Cardiac septum (tissue), 1 donor: ENCODE data around the gene FAM193A. TPM values are rescaled to one million over a fixed set of nuclear protein-coding genes. Genes with fewer than 3 reads are reported as not detected.
A peak's percentile ranks its signal among the peaks of the same experiment; 100 is the strongest.

Experiments used
- DNase-seq: peaks from one replicate; pipeline ENCODE4 v3.0.0-alpha.2; 2020; ENCODE audit warnings: low spot score
- intact Hi-C: fragments of 100-400 bp; cut with DNase I; formaldehyde crosslinking; loops from one replicate; pipeline ENCODE4 v1.14.0; 2022
- total RNA-seq: library from RNA; stranded (reverse); fragmentation: NEBNext Ultra II Directional; extraction: Animal tissue kit (Norgen Biotek cat#: 25700); gene quantifications from one replicate; pipeline ENCODE4 v1.2.1, GENCODE V29; 2021
- donor health status: DM: no; HTN: no; CAD: no.

FAM193A gene
- total RNA-seq, 1 donor from 2014 or later, result 19.5 TPM

DNA sequence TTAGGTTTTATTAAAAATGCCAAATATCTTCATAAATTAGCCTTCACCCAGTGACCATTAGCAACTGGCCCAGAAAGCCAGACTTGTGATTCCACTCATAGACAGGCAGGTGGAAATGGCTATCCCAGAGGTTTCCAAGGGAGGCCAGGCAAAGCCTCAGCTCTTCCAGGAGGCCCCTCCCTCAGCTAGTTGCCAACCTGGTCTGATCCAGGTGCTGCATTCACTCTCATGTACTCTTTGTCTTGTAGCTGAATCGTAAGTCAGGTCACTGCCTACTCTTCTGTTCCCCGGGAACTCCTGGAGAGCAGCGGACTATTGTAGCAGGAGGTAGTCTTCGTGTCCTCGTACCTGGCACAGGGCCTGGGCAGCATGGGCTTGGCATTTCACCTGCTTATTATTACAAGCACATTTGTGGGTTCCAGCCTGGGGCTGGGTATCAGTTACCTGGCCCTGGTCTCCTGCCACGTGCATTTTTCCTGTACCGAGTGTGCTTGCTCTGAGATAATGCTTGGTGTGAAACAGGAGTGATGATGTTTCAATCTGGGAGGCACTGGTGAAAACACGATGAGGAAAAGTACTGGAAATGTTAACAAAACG is 101.6 kb downstream of the FAM193A start:
- peak; percentile 47 for DNase-seq
- intact Hi-C loops, result no loop called here

DNA sequence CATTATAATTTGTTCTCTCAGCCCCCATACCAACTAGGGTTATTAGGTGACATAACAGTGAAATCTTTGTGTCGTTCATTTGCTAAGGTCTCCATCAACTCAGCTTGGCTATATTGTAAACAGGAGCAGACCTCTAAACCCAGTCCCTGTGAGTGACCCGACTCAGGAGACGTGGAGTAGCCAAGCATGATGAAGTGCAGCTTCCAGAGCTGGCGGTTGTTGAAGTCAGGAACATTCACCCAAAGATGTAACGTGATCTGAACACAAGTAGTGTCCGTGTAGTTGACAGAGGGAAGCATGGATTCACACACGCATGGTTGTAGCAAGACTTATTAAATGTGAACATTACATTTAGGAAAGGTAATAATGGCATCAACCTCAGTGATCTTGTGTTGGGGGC is 102.3 kb downstream of the FAM193A start:
- intact Hi-C loops, result no loop called here
- peak; percentile 38 for DNase-seq

DNA sequence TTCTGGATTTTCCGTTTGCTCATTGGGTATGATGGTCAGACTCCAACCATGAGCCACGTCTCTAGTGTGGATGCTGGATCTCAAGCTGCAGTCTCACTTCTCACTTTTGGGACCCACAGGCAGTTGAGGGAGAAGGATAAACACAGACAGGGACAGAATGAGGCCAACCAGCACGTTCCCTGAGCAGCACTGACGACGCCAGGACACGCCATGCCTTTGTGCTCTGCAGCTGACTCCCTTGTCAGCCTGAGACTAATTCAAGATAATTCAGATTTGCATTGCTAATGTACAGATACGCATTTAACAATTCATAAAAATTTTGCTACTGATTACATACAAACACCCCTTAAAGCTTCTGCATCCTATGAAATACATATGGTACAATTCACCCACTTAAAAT is 106.5 kb downstream of the FAM193A start:
- intact Hi-C loops, result no loop called here
- peak; percentile 14 for DNase-seq

DNA sequence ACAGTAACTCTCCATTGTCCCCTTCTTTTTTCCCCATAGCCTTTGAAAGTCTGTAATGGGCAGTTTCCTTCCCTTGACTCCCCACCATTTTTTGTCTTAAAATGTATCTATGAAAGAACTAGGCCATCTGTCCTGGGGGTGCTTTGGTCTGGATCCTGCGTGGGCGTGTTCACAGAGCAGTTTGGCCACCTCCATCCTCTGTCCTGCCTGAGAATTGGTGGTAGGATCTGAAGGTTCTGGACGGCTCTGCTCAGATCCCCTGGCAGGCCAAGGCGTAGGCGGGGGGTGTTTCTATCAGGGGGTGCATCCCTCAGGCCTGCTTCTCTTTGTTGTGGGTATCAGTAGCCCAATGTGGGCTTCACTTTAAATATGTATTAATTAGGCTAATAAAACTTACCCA is 107.1 kb downstream of the FAM193A start:
- intact Hi-C loops, result no loop called here
- DNase-seq, result no peak

DNA sequence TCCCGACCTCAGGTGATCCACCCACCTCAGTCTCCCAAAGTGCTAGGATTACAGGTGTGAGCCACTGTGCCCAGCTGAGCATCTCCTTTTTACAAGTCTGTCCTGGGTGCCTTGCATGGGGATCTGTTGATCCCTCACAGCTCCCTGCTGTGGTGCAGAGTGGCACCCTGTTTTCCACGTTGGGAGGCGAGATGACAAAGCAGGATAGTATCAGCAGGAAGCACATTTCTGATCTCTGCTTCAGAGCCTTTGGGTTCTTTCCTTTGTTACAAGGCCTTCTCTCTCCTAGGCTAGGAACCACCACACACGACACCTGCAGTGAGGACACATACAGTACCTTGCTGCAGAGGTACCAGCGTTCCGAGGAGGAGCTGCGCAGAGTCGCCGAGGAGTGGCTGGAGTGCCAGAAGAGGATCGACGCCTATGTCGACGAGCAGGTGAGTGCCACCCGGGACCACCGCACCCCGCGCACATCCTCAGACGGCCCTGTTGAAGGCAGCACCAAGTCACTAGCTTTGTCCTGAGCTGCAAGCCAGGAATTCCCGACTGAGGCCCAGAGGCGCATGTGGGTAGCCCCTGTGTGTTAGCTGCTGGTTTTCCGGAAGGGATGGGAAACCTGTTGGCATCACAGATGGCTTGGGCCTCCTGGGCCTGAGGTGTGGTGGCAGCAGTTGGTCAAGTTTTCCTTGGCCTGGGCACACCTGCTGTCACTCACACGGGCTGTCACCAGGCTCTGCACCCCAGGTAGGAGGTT is 110.1 kb downstream of the FAM193A start:
- intact Hi-C loops, result no loop called here
- DNase-seq, result peak; percentile 22

DNA sequence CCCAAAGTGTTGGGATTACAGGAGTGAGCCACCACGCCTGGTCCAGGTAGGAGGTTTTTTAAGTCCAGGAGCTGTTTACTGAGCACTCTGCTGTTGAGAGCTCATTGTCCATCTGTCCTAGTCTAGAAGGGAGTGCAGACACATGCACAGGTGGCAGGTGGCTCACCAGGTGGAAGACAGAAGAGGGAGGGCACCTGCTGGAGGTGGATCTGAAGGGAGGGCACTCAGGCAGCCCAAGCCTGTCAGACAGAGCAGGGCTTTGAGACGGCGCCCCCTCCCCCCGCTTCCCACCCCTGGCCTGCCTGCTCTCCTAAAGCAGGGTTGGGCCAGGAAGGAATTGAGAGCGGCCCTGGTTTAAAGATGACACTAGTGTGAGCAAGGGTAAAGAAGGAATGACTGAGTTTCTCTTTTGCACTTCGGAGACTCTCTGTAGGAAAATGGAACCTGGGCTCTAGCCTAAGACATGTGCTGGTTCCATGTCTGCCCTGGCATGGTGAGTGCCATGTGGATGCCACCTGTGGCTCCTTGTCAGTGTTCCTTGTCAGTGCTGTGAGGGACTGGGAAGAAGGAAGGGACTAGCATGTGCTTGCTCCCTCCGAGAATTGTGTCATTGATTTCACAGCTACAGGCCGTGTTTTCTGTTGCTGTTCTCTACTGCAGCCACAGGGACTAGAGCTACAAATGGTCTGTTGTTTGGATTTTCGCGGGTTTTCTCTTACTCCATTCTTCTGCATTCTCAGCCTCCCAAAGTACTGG is 111.1 kb downstream of the FAM193A start:
- DNase-seq, result peak; percentile 50
- intact Hi-C loops, result no loop called here

DNA sequence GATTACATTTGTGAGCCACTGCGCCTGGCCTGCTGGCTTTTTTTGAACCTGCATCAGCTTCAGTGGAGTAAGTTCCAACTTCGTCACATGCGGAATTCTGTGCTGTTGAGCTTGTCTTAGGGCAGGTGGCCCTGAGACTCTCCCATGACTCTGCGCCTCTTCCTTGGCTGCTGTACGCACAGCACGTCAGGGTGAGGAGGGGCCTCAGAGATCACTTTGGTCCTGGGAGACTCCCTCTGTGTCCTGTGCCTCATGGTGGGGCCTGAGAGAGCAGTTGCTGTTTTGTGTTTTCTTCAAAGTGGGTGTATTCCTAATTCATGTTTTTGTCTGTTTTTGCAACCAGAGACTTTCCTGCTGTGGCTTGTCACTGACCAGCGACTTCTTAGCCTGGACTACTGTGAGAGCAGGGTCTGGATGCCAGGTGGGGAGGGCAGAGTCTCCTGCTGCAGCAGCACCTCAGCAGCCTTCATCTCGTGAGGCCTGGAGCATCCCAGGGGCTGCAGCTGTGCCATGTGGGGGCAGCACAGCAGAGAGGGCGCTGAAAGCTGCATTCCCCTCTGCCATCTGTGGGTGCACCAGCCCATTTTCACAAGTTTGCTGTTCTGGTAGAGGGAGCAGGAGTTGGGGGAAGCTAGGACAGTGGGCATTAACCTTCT is 111.8 kb downstream of the FAM193A start:
- intact Hi-C loops, result no loop called here
- DNase-seq, result peak; percentile 33

DNA sequence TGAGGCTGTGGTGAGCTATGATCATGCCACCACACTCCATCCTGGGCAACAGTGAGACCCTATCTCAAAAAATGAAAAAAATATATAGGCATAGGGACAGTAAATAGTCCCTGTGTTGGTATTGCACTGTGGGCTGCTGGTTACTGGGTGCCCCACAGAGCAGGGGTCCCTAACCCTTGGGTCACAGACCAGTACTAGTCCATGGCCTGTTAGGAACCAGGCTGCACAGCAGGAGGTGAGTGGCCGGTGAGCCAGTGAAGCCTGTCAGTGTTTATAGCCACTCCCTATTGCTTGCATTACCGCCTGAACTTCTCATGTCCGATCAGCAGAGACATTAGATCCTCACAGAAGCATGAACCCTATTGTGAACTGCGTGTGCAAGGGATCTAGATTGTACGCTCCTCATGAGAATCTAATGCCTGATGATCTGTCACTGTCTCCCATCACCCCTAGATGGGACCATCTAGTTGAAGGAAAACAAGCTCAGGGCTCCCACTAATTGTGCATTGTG is 113.2 kb downstream of the FAM193A start:
- DNase-seq, result no peak
- intact Hi-C loops, result no loop called here

DNA sequence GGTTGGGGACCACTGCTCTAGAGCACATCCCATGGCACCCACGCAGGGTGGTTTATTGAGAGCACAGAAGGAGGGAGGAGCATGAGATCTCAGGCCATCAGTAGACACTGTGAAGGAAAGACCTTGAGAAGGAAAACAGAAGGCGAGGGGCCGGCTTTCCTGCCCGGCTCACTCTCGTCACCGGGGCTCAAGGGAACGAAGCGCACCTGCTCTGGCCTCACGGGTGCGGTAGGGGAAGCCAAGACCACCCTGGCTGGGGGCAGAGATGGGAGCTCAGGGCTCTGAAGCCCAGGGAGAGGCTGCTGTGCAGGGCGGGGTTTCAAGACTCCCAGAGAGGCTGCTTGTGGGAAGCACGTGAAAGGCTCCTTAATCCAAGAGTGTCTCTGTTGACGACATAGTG is 113.8 kb downstream of the FAM193A start:
- no peak for DNase-seq
- intact Hi-C loops, result no loop called here

DNA sequence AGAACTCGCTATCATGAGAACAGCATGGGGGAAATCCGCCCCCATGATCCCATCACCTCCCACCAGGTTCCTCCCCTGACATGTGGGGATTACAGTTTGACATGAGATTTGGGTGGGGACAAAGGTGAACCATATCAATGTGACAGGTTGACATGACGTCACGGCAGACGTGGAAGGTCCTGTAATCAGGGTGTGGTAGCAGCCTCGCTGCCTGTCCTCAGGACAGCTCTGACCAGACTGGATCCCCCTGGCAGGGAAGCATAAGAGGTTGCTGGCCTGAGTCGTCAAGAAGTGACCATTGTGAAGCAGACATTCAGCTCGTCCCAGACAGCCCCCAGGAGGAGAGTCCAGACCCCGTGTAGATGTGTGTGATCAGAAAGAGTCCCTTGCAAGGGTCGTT is 115.1 kb downstream of the FAM193A start:
- intact Hi-C loops, result no loop called here
- no peak for DNase-seq

DNA sequence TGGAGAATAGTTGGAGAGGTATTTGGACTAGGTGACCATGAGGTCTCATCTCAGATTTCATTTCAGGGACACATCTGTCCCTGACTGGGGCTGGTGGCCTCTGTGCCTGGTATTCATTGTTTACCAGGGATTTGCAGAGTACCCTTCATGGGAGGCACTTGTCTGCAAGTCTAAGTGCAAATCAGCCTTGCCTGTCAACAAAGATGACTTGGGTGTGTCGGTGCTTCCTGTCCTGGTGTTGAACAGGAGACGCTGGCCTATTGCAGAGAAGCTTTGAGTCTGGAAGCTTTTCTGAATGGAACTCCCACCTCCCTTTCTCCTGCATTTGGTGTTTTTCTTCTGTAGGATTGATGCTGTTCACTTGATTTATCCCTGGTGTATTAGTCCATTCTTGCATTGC is 115.6 kb downstream of the FAM193A start:
- DNase-seq, result no peak
- intact Hi-C loops, result no loop called here

DNA sequence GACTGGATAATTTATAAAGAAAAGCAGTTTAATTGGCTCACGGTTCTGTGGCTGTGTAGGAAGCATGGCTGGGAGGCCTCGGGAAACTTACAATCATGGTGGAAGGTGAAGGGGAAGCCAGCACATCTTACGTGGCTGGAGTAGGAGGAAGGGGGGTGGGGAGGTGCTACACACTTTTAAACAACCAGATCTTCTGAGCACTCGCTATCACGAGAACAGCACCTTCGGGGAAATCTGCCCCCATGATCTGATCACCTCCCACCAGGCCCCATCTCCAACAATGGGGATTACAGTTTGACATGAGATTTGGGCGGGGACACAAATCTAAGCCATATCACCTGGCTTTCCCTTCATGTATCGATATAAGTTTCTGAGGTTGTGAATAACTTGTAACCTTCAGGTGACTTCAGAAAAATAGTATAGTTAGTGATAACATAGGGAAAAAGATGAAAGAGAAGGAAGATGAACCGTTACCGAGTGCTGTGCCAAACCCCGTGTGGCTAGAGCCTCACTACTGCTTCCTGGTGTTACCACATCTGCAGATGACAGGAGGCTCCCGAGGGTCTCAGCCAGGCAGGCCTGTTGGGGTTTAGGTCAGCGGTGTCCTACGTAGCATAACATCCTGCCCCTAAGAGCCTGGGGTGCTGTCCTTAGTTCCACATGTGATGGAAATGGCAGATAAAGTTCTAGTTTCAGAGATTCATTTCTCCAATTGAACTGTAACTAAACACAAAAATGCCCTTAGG is 116.1 kb downstream of the FAM193A start:
- DNase-seq, result no peak
- intact Hi-C loops, result no loop called here

DNA sequence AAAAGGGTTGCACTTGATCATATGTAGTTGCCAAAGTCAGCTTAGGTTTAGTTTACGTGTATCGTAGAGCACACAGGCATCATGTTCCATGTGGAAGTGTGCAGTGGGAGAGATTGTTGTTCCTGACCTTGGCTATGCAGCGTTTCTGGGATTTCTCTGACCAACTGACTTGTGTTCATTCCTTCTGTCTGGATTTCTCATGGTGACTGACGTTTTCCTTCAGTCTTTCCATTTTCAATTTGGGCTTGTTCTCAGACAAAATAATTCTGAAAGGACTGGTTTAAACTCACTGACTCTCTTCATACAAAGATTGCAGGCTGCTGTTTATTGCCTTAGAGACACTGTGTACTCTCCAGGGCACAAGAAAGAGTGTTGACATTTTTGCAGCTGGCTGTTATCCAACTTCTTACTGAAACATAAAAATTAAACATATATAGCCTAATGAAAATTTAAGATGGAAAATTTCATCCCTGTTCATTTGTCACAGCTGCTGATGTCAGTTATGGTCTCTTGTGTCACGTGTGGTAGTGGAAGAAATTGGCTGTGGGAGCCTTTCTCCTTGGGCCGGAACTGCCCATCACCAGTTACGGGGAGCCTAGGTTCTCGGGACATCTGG is 124.3 kb downstream of the FAM193A start:
- intact Hi-C loops, result no loop called here

DNA sequence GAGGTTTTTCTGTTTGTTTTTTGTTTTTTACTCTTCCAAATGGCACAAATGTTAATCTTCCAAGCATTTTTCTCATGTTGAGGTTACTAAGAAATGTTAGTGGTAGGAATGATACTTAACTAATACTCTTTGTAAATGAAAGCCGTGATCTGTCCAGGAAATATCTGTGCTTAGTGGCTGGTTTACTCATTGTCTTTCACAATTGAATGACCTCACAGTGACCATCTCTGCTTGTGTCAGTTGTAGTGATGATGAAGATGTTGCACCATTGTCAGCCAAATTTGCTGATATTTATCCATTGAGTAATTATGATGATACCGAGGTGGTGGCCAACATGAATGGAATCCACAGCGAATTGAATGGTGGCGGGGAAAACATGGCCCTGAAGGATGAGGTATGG is 126.2 kb downstream of the FAM193A start:
- intact Hi-C loops, result no loop called here
- DNase-seq, result no peak

More for the DNA sequence above, 124.3 kb downstream of the FAM193A start:
- no peak for DNase-seq

DNA sequence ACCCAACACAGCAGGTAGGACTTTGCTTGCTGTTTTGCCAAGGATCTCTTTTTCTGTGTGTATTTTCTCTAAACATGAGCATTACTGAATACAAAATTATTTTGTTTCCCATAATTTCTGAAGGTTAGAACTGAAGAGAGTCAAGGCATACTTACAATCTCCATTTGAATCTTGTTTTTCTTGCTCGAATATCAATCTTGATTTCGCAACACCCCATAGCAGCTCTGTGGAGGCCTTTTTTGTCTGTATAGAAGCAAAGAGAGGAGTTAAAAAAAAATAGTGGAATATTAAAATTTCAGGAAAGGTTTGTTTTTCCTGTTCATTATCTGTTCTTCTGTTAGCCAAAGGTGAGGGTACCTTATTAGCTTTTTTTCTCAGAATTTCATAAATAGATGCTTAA is 126.8 kb downstream of the FAM193A start:
- DNase-seq, result no peak
- intact Hi-C loops, result no loop called here

DNA sequence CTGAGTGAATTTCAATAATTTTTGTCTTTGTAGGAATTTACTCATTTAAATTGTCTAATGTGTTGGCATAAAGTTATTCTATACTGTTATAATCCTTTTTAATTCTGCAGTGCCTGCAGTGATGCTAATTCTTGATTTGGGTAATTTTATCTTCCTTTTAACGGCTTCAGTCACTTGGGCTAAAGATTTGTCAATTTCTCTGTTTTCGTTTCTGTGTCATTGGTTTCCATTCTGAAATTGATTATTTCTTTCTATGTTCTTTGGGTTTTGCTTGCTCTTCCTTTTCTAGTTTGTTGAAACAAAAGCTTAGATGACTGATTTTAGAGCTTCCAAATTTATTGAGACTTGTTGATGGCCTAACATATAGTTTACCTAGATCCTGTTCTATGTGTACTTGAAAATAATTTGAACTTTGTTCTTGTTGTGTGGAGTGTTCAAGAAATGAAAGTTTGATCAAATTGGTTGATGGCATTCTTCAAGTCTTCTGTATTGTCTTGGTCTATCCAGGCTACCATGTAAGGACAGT is 130.3 kb downstream of the FAM193A start:
- no peak for DNase-seq
- intact Hi-C loops, result no loop called here

DNA sequence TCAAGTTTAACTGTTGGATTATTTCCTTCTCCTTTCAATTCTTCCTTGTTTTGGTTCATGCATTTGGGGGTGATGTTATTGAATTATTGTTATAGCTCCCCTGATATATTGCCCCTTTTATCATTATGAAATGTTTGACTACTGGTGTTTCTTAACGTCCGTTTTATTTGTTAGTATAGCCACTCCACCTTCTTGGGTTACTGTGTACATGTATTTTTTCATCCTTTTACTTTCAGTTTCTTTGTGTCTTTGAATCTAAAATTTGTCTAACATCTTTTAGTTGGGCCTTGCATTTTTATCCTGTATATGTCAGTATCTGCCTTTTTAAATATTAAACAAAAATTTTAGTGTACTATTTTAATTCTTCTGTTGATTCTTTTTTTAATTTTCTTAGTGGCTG is 131.0 kb downstream of the FAM193A start:
- no peak for DNase-seq
- intact Hi-C loops, result no loop called here

DNA sequence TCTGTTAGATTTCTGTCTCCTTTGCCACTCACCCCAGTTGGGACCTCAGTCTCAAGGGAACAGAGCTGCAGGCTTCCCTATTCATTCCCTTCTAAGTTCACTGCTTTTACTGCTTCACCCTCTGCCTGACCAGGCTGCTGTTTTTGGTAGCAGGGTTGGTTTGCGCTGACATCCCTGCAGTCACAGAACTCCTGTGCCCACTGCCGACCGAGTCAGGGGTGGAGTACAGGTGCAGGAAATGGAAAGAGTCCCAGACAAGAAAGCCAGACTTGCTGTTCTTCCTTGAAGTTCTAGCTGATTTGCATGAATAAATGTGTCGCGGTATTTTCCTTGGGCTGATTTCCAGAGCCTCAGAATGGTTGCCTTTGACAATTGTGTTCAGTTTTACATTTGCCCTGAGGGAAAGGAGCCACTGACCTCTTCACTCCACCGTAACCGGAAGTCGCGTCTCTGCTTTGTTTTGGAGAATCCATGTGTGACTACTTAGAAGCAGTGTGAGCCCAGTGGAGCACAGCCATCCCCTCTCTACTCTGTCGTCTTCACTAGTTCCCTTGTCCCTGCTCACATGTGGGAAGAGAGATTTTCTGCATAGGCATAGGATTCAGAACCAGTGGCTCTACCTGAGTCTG is 134.9 kb downstream of the FAM193A start:
- DNase-seq, result no peak
- intact Hi-C loops, result no loop called here
